GM12891 (cell line): ENCODE results near the gene TNFAIP8L3.
A peak's percentile ranks its signal among the peaks of the same experiment; 100 is the strongest.

Source experiments
- PAX5 ChIP-seq: IDR thresholded peaks from 2 replicates; pipeline ENCODE4 v1.6.1; 2011; ENCODE audit warnings: low read length, moderate library complexity, mild to moderate bottlenecking; ENCODE audit not compliant: insufficient read depth, severe bottlenecking
- POLR2A ChIP-seq: IDR thresholded peaks from 2 replicates; pipeline ENCODE4 v1.6.1; 2011; ENCODE audit warnings: low read depth, low read length, control low read depth
- POLR2AphosphoS5 ChIP-seq: IDR thresholded peaks from 2 replicates; pipeline ENCODE4 v1.6.1; 2011; ENCODE audit warnings: low read depth, low read length, control low read depth
- SPI1 ChIP-seq: IDR thresholded peaks from 2 replicates; pipeline ENCODE4 v1.6.1; 2011; ENCODE audit warnings: low read depth, low read length, control low read depth
- TAF1 ChIP-seq: IDR thresholded peaks from 2 replicates; pipeline ENCODE4 v1.6.1; 2011; ENCODE audit warnings: low read depth, low read length, control low read depth

DNA sequence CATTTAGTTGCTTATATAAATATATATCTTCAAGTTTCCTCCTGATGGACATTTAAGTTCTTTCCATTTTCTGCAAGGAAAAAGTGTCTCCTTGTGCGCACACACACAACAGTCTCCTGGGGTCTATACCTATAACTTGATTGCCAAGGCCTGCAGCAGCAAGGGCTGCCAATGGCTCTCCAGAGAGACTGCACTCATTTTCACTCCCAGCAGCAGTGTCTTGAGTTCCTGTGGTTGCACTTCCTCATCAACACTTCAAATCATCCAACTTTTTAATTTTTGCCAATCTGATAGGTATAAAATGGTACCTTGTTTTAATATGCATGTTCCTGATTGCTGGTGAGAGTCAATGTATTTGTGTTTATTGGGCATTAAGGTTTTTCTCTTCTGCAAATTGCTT lies 23.1 kb downstream of the TNFAIP8L3 start:
- TF ChIP-seq POLR2AphosphoS5 (no peak), TAF1 (no peak), PAX5 (no peak), POLR2A (no peak), SPI1 (peak; percentile 61; the same call in 1 of the 2 replicates)
